Astrocyte of the spinal cord (primary cell): ENCODE data around the gene RNASET2.

Source experiments
- DNase-seq: peaks from one replicate; pipeline ENCODE4 v3.0.0; 2011; ENCODE audit warnings: low read depth, low spot score
- H3K4me3 ChIP-seq: 2 replicates; pipeline ENCODE4 v1.5.1; 2011; ENCODE audit warnings: low read depth, mild to moderate bottlenecking, low read length, moderate library complexity
- in situ Hi-C: cut with HindIII; loops from 2 replicates; pipeline ENCODE4 v1.10.0; 2017; ENCODE audit warnings: low sequenced_read_pairs
- TF ChIP-seq, protein P1 (sequence below): IDR thresholded peaks from 2 replicates; pipeline ENCODE4 v1.5.1; 2012; ENCODE audit warnings: low read depth, mild to moderate bottlenecking, low read length, inconsistent platforms

Gene RNASET2

DNA sequence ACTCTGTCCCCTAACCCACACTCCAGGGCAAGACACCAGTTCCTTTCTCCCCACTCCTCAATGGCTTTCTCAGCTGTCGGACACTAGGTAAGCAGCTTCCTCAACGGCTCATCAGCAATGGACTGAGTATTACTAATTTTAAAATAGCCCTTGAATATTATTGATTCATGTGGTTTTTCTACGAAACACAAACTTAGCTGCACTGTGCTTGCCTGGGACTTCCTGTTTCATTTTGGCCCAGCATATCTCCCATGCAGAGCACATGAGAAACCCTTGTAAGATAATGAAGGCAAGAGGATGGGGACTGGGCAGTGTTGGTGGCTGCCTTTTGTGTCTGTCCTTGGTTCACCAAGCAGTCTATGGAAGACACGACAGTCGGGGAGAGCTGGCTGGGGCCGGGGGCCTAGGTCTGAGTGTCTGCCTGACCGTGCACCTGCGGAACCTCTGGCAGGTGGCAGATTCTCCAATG lies 48.9 kb downstream of the RNASET2 start:
- TF ChIP-seq, protein P1, sequence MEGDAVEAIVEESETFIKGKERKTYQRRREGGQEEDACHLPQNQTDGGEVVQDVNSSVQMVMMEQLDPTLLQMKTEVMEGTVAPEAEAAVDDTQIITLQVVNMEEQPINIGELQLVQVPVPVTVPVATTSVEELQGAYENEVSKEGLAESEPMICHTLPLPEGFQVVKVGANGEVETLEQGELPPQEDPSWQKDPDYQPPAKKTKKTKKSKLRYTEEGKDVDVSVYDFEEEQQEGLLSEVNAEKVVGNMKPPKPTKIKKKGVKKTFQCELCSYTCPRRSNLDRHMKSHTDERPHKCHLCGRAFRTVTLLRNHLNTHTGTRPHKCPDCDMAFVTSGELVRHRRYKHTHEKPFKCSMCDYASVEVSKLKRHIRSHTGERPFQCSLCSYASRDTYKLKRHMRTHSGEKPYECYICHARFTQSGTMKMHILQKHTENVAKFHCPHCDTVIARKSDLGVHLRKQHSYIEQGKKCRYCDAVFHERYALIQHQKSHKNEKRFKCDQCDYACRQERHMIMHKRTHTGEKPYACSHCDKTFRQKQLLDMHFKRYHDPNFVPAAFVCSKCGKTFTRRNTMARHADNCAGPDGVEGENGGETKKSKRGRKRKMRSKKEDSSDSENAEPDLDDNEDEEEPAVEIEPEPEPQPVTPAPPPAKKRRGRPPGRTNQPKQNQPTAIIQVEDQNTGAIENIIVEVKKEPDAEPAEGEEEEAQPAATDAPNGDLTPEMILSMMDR, result no peak
- DNase-seq, result no peak
- in situ Hi-C loops, result no loop called here
- H3K4me3 ChIP-seq, result no peak overlapping the region

DNA sequence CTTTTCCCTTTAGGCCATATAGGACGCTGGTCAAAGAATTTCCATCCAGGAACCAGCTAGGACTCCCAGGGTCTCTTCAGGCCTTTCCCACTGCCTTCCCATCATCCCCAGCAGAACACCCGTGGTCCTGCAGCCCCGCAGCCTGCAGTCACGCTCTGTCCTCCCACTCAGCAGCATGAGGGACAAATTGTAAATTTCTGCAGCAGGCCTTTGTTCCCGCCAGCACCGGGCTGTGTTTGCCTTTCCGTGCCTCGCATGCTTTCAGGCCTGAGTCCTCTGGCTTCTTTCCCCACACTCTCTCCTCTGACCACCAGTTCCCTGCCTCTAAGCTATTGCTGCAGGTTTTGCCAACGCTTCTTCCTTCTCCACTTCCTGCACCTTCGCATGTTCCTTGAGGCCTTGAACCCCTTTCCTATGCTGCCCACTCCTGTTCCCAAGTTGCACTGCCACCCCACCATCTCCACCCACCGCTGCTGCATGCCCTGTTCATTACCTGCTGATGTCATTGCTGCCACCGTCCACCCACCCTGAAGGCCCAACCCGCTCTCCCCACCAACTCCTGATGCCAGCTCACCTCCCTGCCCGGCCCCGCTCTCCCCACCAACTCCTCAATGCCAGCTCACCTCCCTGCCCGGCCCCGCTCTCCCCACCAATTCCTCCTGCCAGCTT lies 49.8 kb downstream of the RNASET2 start:
- in situ Hi-C loops, result no loop called here
- TF ChIP-seq, protein P1, result no peak
- no peak overlapping the region for H3K4me3 ChIP-seq
- no peak for DNase-seq

DNA sequence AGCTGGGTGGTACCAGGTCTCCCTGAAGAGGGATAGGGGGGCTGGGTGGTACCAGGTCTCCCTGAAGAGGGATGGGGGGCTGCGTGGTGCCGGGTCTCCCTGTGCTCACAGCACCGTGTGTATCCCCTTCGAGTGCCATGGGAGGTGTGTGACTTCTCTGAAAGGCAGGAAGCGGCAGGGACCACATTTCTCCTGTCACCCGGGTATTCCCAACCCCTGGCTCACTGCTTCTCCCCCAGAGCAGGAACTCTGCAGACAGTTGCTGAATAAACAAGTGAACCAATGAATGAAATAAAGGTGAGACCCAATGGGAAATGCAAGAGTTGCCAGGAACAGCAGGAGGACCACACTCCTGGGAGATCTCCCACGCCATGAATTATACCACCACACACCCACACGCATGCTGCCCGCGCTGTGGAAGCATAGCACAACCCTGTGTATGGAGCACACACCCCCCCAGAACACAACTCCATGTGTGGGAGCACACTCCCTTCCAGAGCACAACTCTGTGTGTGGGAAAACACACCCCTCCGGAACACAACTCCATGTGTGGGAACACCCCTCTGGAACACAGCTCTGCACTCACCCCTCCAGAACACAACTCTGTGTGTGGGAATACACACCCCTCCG lies 50.7 kb downstream of the RNASET2 start:
- TF ChIP-seq, protein P1, result no peak
- H3K4me3 ChIP-seq, result no peak overlapping the region
- in situ Hi-C loops, result no loop called here
- DNase-seq, result no peak

DNA sequence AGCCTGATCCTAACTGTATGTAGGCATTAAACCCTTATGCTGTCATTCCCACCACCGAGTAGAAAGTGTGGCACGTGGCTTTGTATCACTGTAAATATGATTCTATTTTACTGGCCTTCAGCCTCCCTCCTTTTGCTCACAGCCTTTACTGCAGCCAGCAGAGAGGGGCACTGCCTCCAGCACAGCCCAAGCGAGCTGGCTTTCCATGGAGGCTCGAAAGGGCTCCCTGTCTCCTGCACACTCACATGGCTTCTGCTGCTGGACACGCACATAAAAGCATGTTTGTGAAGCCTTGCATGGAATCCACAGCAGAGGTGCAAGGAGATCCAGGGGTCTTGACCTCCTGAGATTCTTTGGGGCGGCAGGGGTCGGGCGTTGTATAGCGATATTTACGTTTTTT lies 51.3 kb downstream of the RNASET2 start:
- in situ Hi-C loops, result no loop called here
- TF ChIP-seq, protein P1, result no peak
- DNase-seq, result no peak
- no peak overlapping the region for H3K4me3 ChIP-seq

DNA sequence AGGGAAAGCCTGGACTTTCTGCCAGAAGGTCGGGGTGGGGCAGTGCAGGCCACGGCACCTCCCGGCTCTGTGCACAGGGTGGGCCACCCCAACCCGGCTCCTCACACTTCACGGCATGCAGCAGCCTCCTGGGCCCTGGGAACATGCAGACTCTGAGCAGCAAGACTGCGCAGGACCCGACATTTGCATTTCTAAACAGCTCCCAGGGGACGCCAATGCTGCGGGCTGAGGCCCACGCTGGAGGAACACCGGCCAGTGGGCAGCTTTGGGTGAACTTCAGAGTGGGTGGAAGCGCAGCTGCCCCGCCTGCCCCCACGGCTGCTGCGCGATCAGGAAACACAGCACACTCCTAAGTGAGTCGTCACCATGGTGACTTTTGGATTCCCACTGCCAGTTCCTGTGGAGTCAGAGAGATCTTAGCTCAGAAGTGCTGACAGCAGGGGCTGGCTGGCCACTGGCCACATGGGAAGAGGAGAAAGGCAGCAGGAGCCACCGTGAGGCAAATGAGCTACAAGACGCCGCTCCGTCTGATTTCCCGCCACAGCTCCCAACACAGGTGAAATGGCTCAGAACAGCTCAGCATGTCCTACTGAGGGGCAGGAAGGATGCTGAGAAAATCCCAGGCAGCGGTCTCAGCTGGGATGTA lies 52.1 kb downstream of the RNASET2 start:
- in situ Hi-C loops, result no loop called here

GRCh38 chr6:166903500-166903899 lies 52.9 kb downstream of the RNASET2 start:
- in situ Hi-C loops, result no loop called here
- H3K4me3 ChIP-seq, result no peak overlapping the region
- DNase-seq, result no peak
- TF ChIP-seq, protein P1, result no peak

More for the DNA sequence above, 52.1 kb downstream of the RNASET2 start:
- peak; percentile 17 for DNase-seq
- H3K4me3 ChIP-seq, result no peak overlapping the region
- TF ChIP-seq, protein P1, result no peak
